Fibroblast of upper back skin (primary cell): ENCODE results near the gene SLC1A5.

Source experiments
- DNase-seq: peaks from one replicate; pipeline ENCODE4 v3.0.0-alpha.2; 2013

The SLC1A5 gene

DNA sequence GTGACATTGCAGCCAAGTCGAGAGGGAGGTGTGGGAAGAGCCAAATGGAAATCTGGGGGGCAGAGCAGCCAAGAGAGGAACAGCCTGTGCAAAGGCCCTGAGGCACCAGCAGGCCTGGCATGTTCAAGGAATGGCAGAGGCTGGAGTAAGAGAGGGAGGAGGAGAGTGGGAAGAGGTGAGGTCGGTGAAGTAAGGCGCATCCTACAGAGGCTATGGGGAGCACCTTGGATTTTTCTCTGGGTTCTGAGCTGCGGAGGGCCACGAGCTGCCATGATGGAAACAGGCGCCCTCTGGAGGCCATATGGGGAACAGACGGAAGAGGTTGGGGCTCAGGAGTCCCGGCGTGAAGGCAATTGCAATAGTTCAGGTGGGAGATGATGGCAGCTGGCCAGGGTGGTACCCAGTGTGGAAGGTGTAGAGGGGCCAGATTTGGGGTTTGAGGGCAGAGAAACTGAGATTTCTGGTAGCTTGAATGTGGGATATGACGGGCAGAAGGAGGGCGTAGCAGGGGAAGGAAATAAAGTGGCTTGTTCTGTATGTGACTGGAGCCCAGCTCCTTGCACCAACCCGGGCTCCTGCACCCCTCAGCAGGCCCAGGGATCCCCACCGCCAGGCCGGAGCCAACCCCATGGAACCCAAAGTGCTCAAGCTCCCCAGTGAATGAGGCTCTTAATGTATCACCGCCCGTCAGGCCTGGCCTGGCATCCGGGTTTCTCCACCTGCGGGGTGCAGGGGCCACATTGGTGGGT lies 21.7 kb downstream of the SLC1A5 start:
- peak; percentile 35 for DNase-seq

DNA sequence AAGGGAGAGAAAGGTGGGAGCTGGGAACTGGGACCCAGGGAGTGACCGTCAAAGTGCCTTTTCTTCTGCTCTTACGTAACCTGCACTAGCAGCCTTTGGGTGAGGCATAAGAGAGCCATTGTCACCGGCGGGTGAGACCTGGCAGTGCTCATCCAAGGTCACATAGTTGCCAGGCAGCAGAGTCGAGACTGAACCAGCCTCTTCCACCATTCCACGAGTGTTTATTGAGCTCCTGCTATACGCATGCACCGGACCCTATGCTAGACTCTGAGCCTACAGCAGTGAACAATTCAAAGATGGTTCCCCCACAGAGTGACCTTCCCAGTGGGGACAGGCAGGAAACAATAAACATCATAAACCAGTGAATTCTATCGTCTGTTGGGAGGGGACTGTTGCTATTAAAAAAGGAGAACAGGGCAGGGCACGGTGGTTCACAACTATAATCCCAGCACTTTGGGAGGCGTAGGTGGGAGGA lies 23.5 kb downstream of the SLC1A5 start:
- DNase-seq, result no peak

DNA sequence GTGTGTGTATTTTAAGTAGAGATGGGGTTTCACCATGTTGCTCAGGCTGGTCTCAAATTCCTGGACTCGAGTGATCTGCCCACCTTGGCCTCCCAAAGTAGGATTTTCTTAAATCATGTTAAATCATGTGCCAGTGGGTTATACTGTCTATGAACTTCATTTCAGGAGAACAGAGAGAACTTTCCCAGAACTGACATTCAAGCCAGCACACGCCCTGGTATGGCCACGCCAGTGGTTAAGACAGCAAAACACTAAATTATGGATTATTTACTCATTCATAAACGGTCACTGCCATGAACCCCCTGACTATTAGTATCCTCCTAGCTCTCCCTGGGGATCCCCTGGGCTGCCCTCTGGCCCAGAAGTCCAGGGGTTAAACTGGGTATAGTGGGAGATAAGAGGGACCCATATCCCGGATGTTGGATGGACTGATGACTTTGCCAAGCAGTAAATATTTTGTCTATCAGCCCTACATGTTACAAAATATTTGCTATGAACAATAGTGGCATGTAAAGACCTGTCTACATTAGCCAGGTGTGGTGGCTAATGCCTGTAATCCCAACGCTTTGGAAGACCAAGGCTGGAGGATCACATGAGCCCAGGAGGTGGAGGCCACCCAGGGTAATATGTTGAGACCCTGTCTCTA lies 26.0 kb downstream of the SLC1A5 start:
- DNase-seq, result no peak

DNA sequence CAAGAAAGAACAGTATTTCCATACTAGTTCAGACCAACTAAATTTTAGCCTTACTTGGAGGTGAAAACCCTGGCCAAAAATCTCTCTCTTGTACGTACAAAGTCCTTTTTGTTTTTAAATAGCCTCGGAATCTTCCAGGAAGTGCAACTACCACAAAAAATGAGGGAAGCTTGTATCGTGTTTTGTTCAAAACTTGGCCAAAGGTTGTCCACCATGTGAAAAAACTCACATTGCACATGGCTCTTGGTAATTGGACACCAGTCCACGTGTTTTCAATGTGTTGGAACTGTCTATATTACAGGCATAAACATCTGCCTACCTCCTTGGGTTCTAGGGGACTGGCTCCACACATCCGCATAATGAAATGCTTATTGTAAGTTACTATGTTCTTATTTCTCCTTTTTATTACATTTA lies 27.0 kb downstream of the SLC1A5 start:
- DNase-seq, result peak; percentile 75

DNA sequence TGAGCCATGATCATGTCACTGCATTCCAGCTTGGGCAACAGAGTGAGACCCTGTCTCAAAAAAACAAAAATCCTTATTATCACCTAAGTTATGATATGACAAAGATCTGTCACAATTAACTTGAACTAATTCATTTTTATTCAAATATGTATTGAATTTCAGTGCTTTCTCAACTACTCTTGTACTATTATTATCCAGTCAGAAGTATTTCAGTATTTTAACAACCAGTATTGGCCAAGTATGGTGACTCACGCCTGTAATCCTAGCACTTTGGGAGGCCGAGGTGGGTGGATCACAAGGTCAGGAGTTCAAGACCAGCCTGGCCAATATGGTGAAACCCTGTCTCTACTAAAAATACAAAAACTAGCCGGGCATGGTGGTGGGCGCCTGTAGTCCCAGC lies 27.5 kb downstream of the SLC1A5 start:
- DNase-seq, result peak; percentile 45

GRCh38 chr19:46760363-46760762 lies 28.0 kb downstream of the SLC1A5 start:
- no peak for DNase-seq

DNA sequence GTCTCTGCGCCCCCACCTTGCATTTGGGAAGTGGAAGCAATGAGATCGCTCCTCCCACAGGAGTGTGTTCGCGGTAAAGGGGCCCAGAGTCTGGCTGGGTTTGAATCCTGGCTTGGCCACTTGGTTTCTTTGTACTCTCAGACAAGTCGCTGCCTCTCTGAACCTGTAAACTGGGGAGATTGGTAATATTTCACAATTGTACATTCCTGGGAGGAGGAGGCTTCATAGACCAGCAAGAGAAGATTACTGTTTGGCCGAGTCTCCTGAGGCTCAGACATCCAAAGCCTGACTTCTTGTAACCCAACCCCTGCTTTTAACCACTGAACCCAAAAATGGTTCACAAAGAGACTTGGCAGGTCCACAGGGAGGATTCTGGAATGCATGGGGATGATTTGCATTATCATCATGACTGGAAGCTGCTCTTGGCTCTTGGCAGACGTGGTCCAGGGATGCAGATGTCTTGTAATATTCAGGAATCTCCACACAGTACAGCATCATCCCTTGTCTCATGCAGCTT lies 28.5 kb downstream of the SLC1A5 start:
- DNase-seq, result peak; percentile 99

- DNase-seq, result no peak
These were observed 29.2 kb downstream of the SLC1A5 start for GRCh38 chr19:46759206-46759605.

DNA sequence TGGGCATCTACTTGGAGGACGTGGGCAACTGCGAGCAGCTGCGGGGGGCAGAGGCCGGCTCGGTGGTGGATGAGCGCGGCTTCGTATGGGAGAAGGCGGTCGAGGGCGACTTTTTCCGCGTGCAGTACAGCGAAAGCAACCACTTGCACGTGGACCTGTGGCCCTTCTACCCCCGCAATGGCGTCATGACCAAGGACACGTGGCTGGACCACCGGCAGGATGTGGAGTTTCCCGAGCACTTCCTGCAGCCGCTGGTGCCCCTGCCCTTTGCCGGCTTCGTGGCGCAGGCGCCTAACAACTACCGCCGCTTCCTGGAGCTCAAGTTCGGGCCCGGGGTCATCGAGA lies 31.9 kb downstream of the SLC1A5 start:
- DNase-seq, result no peak

DNA sequence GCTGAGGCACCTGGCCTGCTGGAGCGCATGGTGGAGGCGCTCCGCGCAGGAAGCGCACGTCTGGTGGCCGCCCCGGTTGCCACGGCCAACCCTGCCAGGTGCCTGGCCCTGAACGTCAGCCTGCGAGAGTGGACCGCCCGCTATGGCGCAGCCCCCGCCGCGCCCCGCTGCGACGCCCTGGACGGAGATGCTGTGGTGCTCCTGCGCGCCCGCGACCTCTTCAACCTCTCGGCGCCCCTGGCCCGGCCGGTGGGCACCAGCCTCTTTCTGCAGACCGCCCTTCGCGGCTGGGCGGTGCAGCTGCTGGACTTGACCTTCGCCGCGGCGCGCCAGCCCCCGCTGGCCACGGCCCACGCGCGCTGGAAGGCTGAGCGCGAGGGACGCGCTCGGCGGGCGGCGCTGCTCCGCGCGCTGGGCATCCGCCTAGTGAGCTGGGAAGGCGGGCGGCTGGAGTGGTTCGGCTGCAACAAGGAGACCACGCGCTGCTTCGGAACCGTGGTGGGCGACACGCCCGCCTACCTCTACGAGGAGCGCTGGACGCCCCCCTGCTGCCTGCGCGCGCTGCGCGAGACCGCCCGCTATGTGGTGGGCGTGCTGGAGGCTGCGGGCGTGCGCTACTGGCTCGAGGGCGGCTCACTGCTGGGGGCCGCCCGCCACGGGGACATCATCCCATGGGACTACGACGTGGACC lies 32.4 kb downstream of the SLC1A5 start:
- no peak for DNase-seq

GRCh38 chr19:46755077-46755852 lies 33.1 kb downstream of the SLC1A5 start:
- DNase-seq, result peak; percentile 59

DNA sequence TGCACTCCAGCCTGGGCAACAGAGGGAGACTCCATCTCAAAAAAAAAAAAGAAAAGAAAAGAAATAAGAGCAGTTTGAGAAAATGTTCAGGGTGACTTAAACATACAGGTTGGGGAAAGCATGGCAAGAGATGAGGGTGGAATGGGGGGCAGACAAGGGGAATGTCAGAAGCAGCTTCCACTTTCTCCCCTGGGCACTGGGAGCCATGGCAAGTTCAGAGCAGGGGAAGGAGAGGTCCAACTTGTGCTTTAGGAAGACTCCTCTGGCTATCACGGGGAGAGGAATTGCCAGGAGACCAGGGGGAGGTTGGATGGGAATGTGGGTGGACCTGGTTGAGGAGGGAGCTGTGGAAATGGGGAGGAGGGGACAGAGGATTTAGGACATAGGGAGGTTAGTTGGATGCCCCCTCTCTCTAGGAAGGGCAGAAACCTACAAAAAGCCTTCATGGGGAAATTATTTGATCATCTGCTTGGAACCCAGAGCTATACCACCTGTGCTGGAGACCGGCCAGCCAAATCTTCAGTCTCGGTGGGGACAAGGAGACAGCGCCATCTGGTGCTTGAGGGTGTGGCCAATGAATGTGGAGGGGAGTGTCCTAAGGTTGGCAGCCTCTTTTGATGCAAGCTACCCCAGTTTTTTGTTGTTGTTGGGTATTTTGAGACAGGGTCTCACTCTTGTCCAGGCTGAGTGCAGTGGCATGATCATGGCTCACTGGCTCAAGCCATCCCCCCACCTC lies 34.8 kb downstream of the SLC1A5 start:
- DNase-seq, result peak; percentile 28

DNA sequence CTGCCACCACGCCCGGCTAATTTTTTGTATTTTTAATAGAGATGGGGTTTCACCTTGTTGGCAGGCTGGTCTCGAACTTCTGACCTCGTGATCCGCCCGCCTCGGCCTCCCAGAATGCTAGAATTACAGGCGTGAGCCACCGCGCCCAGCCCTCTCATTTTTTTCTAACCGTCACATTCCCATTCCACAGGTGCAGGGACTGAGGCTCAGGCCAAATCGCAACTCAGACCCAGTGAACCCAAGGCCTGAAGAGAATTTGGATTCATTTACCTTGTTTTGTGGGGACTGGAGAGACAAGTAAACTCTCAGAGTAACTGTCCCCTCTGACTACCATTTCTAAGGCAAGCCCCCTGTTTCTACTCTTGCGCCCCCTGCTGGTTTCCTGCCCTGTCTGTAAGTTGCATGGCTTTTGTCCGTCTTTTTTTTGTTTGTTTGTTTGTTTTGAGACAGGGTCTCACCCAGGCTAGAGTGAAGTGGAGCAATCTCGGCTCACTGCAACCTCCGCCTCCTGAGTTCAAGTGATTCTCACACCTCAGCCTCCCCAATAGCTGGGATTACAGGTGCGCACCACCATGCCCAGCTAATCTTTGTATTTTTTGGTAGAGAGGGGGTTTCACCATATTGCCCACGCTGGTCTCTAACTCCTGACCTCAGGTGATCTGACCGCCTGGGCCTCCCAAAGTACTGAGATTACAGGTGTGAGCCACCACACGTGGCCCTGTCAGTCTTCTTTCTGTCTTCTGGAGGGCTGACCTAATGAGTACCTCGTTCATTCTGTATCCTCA lies 39.9 kb downstream of the SLC1A5 start:
- DNase-seq, result peak; percentile 48

DNA sequence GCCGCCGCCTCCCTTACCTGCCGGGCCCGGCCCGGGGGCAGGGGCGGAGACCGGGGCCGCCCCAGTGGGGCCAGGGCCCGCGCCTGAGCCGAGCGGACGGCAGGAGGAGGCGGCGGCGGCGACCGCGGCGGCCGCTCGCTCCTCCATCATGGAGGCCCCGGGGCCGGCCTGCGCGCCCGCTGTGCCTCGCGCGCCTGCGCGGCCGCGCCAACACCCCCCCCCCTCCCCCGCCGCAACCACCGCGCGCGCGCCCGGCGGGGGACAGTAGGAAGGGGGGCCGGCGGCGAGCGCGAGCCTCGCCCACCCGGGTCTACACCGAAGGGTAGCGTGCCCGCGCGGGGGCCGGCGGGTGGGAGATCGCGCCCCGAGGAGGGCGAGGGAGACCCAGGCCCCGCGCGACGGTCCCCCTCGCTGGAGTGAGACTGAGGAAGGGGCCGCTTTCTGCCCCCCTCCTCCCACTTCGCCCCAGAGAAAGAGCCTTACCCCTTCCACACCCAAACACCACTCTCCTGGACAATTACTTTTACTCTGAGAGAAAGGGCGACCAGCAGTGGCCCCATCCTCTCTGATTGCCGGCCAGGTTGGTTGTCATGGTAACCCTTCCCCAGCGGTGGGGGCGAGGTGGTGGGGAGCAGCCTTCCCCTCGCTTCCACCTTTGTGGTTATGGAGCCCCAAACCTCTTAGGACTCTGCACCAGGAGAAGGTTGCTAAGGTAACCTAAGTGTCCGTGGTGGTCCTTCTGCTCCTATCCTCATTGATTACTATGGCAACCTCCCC lies 41.9 kb downstream of the SLC1A5 start, which contains the start of gene STRN4:
TSS of gene STRN4 (minus strand) at position 170 of the 777 bp plus-strand sequence. CDS start at position 150, 20 bp downstream.
- peak; percentile 45 for DNase-seq

DNA sequence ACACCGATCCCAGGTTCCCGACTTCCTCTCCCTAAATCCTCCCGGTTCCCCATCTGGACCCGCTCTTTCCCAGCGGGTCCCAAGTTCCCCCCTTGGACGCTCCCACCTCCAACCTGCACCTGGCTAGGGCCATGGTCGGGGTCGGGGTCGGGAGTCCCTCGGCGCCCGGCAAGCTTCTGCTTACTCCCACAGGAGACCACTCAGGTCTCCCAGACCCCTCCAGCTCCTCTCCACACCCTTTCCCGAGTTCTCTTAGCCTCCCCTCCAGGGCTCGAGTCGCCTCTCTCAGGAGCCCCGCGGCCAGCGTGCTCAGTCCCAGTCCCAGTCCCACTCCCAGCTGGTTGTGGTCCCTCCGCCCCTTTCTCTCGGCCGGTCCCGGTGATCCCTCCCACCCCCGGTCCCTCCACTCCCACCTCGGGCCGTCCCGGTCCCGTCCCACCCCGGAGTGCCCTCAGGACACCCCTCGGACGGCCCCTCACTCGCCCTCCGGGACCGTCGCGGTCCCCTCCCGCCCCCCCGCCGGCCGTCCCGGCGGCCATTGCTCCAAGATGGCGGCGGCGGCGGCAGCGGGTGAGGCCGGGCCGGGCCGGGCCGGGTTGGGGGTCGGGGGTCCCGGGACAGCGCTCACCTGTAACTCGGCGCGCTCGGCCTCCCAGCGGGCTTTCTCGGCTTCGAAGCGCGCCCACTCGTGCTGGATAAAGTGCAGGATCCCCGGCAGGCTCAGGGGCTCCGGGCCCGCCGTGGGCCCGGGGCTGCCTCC lies 42.7 kb downstream of the SLC1A5 start, which contains the start of gene FKRP:
TSS of gene FKRP (plus strand) at position 537 of the 760 bp plus-strand sequence. CDS start 9,394 bp downstream, outside the sequence.
- no peak for DNase-seq

DNA sequence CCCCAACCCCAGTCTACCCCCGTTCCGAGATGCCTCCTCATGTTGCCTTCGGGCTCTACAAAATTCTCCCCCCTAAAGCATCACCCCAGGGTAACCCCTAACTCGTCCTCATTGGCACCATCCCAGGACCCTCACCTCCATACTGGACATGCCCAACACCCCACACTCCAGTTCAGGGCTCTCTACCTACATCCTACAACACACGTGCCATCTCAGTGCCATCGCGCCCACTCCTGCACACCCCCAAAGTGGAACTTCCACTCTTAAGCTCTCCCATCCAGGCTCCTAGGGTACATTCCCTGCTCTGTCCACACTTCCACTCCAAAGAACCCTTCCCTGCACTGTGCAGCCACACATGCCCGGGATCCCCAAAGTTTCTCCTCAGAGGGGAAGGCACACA lies 43.4 kb downstream of the SLC1A5 start:
- DNase-seq, result no peak

DNA sequence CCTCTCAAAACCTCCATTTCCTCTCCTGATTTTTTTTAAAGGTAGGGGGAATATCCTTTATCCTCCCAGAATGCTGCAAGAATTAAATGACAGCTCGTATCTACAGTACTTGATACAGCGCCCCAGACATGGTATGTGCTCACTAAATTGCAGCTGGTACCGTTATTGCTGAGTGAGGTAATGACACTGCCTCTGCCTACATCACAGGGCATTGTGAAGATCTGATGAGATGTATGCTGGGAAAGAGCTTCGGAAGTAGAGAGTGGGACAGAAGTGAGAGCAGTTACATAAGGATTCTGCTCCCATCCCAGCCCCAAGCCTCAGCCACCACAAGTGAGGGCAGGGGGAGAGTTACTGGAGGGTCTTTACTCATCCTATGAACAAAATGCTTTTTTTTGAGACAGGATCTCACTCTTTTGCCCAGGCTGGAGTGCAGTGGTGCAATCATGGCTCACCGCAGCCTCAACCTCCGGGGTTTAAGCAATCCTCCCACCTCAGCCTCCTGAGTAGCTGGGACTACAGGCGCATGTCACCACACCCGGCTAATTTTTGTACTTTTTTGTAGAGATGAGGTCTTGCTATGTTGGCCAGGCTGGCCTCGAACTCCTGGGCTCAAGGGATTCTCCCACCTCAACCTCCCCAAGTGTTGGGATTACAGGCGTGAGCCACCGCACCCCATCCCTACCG lies 44.2 kb downstream of the SLC1A5 start:
- no peak for DNase-seq

GRCh38 chr19:46742926-46743480 lies 45.4 kb downstream of the SLC1A5 start:
- no peak for DNase-seq
